Stimulated activated CD4-positive, alpha-beta T cell treated with anti-CD3 and anti-CD28 coated beads, Interleukin-2, amount 100 ng/mL, for 24 hours (primary cell): ENCODE data around the gene NYNRIN.

ENCODE experiments used
- DNase-seq, 2 donors: peaks; one replicate each; pipeline ENCODE4 v3.0.0-alpha.2; 2020

NYNRIN gene

DNA sequence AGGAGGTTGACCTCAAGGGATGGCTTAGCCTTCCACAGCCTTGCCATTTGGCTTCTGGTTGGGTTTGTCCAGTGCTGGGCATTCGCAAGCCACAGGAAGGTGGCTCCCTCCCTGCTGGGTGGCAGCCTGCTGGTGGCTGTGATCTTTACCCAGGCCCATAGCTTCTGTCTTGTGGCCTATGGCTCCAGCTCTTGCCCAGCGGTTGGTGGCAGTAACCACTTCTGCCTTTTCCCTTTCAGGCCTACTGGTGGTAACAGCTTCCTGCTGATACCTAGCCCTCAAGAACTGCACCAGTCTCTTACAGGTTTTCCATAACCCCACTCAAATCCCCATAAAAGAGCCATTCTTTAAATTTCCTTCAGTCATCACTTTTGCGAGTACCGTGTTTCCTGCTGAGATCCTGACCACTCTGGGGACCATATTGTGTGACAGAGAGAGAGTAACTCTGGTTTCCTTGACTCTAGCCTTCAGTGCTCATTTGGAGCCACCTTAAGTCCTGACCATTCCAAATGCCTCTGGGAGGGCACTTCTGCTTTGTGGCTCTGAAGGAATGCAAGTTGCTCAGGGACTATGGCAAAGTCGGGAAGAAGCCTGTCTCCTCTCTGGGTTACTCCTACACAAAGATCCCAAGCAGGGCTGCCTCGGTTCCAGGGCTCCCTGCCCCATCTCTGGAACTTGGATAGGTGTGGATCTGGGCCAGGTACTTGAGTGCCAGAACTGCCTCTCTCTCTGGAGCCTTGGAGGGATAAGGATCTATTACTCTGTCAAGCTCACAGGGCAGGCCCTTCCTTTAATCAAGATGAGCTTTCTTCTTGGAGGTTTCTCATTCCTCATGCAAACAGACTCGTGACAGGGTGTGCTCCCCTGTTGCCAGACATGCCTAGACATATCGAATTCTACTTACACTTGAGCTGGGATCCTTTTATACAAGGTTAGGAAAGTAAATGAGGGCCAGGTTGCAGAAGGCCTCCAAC lies 2.9 kb upstream of the NYNRIN start:
- no peak for DNase-seq

DNA sequence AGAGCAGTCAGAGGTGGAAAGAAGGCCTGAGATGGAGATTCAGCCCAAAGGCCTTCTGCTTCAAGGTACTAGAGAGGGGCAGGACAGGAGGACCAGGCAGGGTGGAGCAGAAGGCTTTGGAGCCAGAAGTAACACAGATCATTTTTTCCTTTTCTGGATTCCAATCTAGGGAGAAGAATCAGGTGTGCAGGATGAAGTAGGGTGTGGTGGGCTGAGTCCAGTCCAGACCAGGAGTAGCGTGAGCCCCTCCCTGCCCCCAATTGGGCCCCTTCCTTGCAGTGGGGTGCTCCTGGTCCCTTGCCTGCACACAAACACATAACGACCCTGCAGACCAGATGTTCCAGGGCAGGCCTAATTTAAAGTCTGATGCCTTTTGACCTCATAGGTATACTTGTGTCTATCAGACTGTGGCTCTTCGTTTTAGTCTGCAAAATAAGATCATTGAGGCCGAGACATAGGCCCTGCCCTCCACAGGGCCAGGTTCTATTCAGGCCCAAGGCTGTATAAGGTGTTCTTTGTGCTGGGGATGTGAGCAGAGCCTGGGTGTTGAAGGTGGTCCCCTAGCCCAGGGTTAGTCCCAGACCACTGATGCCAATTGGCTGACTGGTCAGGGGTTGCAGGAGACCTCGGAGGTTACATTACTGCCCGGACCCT lies 1.0 kb upstream of the NYNRIN start:
- DNase-seq = no peak

DNA sequence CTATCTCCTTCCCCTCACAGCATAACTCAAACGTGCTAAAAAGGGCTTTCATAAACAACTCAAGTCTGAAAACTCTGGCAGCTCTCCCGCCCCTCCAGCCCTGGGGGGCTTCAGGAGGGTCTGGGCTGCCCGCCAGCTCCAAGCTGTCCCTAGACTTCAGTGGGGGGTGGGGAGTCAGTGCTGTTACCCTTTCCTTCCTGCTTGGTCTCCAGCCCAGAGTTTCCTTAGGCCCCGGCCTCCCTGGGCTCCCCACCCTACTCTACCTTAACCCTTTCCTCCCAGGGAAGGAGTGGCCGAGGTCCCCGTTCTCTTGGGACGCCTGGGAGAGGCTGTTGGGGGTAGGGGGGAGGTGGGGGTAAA lies 530 bp upstream of the NYNRIN start:
- no peak for DNase-seq

DNA sequence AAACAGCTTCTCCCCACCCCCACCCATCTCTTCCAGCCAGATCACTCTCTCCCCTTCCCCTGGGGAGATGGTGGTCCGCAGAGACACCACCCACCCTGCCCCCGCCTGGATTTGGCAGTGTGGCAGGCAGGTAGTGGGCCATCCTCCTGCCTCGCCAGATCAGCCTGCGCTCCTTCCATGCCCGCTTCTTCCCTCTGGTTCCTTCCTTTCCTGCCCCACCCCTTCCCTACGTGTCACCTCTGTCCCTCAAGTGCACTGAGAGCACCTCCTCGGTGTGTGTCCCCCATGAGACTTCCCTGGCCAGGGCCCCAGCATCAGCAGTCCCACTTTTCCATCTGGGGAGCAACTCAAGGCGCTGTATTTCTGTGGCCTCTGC lies 632 bp downstream of the NYNRIN start:
- DNase-seq = no peak

DNA sequence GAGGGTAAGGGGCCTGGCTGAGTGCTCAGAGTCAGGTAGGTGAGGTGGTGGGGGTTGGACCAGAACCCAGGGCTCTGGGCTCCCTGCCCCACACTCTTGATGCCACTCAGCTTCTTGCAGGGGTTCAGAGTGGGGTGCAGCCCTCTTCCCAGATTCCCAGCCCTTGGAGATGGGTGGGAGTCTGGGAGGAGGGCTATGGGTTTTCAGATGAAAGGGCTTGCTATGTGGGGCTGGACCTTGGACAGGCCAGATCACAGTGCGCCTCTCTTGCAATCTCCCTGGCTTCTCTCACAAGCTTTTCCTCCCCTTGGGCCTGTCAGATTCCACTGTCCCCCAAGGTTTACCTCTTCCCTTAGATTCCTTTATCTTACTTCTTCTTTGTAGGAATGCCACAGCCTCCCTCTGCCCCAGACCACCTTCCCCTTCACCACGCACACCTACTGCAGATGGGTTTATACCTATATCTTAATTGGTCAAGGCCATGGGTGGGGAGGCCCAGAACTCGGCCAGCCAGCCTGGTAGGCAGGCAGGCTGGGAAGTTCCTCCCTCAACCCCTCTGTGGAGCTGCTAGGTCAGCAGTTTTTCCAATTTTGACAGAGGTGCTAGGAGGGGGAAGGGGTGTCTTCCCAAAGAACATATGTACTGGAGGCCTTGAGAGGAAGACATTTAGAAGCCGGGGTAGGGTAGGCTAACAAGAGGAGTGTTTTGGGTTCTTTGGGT lies 1.4 kb downstream of the NYNRIN start:
- DNase-seq = no peak

DNA sequence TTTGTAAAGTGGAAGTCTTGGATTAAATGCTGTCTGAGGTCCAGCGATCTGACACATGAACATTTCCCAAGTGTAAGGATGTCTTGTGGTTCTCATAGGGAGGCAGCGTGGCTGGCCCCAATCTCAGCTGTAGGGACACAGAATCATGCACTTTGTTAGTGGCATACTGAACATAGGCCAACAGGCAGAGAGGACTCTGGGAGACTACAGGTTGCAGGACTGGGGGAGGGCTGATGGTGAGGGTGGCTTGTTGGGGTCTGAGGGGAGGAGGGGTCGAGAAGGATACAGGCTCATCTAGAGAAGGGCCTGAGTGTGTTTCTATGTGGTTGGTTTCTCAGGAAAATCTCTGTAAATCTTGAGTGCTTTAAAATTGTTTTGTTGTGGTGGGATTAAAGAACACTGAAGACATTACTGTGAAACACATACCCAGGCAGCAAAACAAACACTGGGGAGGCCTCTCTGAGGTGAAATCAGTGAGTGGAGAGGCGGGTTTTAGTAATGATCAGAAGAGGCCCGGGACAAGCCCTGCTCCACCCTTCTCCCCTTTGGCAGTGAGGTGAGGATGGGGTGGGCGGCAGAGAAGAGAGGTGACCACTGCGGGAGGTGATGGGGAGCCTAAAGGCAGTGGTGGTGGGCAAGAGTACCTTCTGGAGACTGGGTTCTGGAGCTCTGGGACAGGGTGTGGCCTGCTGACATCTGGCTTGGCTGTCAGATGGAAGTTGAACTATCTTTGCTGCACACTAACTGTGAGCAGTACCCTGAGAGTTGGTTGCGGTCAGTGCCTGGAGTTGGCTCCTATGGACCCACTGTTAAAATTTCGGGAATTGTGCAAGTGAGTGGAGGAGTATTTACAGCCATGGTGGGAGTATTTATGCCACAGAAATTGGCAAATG lies 3.3 kb downstream of the NYNRIN start:
- no peak for DNase-seq

DNA sequence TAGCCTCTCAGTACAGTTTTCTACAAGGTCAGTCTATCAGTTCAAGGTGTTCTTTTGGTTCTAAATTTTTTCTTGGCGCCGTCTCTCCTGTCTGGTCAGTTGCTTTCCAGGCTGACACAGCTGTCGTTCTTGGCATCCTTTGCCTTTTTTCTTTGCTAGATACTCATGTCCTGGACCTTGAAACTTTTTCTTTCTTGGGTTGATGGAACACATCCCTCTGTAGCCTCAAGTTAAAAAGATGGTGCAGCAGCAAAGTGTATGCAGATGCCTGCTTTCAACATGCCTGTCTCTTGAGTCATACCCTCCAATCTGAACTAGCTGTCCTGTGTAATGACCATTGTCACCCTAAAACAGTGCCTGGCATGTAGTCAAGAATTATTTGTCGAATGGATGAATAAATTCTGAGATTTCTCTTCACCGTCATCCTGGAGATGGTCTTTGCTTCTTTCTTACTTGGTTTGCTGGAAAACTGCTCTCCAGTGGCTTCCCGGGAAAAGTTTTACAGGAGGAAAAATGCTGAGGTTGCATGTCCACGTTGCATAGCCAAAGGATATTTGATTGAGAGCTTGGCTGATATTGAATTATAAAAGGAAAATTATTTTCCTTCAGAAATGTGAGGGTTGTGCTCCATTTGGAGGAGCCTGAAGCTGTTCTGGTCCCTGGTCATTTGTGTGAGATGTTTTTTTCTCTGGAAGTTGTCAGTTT lies 4.6 kb downstream of the NYNRIN start:
- no peak for DNase-seq

DNA sequence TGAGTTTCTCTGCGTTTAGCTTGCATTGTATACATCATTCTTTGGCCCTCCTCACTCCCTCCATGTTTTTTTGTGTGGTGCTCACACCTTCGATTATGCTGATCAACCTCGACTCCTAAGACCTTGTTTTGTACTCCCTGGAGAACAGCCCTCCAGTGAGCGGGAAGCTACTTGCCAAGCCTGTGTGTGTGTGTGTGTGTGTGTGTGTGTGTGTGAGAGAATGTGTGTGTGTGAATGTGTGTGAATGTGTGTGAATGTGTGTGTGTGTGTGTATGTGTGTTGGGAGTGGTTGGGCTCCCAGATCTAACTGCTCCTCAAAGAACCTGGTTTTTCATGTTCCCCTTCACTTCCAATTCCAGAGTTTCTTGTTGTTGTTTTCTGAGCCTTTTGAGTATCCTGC lies 6.0 kb downstream of the NYNRIN start:
- no peak for DNase-seq

DNA sequence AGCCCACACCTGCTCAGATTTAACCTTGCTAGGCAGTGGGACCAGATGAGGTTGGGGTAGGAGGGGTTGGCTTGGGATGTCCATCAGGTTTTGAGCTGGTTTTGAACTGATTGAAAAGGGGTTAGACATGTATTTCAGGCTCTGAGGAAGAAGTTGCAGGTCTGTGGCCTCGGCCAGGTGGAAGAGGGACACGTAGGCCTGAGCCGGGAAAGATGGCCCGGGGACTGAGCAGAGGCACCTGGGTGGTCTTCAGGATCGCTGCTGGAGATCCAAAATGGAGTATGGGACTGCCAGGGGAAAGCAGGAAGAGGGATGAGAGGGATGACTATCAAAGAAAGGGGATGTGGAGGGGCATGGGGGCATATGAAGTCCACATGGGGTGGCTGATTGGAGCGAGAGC lies 7.6 kb downstream of the NYNRIN start:
- DNase-seq = no peak

DNA sequence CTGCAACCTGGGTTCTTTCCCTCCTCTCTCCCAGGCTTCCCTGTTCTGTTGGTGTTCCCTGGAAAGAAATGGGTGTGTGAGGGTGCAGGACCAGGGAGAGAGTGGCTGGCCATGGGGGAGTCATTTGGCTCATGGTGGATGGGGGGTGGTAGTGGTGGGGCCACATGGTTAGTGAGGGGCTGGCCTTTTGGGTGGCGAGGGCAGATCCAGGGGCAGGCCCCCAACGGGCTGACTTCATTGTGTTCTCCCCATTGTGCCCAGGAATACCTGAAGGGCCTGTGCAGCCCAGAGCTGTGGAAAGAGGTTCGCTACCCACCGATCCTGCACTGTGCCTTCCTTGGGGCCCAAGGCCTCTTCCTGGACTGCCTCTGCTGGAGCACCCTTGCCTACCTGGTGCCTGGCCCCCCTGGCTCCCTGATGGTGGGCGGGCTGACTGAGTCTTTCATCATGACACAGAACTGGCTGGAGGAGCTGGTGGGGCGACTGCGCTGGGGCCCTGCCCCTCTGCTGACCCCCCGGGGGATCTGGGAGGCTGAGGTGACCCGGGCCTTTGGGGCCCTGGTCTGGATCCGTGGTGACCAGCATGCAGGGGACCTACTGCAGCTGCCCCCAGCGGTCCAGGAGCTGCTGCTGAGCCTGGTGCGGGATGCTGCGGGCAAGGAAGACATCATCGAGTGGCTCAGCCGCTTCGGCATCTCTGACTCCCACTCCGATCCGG lies 9.0 kb downstream of the NYNRIN start:
- no peak for DNase-seq

DNA sequence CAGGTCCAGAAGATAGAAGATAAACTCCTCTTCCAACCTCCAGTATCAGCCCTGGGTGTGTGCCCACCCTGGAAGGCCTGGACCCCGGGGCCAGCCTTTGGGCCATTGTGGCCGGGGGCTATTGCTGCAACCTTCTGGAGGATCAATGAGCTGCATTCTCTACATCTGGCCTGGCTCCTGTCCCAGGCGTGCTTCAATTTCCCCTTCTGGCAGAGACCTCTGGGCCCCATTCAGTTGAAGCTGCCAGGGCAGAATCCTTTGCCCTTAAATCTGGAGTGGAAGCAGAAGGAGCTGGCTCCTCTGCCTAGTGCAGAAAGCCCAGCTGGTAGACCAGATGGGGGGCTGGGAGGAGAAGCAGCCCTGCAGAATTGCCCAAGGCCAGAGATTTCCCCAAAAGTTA lies 10.0 kb downstream of the NYNRIN start:
- no peak for DNase-seq

DNA sequence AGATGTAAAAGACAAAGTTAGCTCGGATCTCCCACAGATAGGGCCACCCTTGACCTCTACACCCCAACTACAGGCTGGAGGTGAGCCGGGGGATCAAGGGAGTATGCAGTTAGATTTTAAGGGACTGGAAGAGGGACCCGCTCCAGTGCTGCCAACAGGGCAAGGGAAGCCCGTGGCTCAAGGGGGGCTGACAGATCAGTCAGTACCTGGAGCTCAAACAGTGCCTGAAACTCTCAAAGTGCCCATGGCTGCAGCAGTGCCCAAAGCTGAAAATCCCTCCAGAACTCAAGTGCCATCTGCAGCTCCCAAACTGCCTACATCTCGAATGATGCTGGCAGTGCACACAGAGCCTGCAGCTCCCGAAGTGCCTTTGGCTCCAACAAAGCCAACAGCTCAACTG lies 10.4 kb downstream of the NYNRIN start:
- DNase-seq = no peak

DNA sequence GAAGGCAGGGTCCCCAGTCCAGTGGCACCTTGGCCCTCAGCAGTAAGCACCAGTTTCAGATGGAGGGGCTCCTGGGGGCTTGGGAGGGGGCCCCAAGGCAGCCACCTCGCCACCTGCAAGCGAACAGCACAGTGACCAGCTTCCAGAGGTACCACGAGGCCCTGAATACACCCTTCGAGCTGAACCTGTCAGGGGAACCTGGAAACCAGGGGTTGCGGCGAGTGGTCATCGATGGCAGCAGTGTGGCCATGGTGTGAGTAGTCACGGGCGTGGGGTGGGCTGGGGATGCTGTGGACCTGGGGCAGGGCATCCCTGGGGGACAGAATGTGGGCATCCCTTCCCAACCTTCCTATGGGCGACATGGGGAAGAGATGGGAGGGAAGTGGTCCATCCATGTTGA lies 11.2 kb downstream of the NYNRIN start:
- no peak for DNase-seq

DNA sequence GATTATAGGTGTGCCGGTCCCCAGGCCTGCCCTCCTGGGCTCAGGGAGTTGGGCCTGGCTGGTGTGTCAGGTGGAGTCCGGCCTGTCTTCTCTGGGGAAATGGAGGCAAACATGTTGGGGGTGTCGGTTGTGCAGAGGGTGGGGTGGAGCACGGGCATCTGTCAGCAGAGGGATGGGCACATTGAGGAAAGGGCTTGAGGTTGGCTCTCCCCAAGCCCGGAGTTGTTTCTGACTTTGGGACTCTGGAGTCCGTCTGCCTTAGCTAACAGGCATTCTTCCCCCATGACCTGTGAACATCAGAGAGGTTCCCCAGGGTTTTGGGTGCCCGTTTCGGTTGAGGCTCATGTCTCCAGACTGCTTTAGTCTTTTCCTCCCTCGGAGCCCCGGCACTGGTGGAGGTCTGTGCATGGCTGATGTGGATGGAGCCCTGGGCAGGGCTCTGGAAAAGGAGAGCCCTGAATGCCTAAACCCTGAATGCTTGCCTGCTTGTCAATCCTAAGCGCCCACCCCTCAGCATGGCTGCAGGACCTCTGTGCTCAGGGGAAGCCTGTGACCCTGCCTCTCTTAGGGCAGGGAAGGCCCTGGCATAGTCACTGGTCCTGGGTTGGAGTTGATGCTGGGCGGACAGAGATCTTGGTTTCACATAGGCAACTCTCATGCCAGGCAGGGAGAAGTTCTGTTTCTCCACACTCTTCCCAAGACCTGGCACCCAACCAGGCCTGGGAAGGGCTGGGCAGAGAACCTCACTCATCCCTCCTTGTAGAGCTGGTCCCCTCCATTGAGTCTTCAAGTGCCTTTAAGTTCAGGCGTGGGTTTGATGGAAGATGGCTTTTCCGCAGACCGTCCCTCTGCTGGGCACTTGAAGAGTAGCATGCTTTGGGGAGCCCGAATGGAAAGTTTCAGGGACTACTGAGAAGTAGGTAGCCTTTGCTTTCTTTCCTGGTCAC lies 12.9 kb downstream of the NYNRIN start:
- peak; percentile 27 to 32 for DNase-seq

DNA sequence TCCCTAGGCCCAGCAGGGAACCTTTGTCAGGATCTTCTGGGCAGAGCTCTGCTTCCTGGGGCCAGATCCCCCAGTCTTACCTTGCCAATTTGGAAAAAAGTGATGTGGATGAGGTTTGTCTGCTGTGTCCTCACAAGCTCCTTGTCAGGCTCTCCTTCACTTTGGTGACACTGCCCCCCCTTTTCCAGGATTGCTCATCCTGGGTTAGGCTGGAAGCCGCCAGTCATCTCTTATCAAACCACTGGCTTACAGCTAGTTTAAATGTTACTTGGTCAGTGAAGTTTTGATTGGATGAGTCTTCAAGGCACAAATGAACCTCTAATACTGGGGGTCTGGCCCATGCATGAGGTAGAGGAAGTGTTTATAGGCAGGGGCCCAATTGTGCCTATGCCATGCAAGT lies 15.3 kb downstream of the NYNRIN start:
- DNase-seq = no peak

DNA sequence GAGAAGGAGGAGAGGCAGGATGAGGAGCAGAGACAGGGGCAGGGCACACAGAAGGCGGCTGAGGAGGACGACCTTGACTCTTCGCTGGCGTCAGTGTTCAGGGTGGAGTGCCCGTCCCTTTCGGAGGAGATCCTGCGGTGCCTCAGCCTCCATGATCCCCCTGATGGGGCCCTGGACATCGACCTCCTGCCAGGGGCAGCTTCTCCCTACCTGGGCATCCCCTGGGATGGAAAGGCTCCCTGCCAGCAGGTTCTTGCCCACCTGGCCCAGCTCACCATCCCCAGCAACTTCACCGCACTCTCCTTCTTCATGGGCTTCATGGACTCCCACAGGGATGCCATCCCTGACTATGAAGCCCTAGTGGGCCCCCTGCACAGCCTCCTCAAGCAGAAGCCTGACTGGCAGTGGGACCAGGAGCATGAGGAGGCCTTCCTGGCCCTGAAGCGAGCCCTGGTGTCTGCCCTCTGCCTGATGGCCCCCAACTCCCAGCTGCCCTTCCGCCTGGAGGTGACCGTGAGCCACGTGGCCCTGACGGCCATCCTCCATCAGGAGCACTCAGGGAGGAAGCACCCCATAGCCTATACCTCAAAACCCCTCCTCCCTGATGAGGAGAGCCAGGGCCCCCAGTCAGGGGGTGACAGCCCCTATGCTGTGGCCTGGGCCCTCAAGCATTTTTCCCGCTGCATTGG lies 16.1 kb downstream of the NYNRIN start:
- DNase-seq = no peak

DNA sequence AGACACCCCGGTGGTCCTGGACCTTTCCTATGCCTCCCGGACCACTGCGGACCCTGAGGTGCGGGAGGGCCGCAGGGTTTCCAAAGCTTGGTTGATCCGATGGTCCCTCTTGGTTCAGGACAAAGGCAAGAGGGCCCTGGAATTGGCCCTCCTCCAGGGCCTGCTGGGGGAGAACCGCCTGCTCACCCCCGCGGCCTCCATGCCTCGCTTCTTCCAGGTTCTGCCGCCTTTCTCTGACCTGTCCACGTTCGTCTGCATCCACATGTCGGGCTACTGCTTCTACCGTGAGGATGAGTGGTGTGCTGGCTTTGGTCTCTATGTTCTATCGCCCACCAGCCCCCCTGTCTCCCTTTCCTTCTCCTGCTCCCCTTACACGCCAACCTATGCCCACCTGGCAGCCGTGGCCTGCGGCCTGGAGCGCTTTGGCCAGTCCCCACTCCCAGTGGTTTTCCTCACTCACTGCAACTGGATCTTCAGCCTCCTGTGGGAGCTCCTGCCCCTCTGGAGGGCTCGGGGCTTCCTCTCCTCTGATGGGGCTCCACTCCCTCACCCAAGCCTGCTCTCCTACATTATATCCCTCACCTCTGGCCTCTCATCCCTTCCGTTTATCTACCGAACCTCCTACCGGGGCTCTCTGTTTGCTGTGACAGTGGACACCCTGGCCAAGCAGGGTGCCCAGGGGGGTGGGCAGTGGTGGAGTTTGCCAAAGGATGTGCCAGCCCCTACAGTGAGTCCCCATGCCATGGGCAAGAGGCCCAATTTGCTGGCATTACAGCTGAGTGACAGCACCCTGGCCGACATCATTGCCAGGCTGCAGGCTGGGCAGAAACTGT lies 16.8 kb downstream of the NYNRIN start:
- DNase-seq = no peak

DNA sequence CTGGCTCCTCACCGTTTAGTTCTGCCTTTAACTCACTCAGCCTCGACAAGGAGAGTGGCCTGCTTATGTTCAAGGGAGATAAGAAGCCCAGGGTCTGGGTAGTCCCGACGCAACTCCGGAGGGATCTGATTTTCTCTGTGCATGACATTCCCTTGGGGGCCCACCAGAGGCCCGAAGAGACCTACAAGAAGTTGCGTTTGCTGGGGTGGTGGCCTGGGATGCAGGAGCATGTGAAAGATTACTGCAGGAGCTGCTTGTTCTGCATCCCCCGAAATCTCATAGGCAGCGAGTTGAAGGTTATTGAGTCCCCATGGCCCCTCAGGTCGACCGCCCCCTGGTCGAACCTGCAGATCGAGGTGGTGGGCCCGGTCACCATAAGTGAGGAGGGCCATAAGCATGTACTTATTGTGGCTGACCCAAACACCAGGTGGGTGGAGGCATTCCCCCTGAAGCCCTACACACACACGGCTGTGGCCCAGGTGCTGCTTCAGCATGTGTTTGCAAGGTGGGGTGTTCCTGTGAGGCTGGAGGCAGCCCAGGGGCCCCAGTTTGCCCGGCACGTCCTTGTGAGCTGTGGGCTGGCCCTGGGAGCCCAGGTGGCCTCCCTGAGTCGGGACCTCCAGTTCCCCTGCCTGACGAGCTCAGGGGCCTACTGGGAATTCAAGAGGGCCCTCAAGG lies 17.6 kb downstream of the NYNRIN start:
- no peak for DNase-seq
